Stimulated activated CD4-positive, alpha-beta T cell treated with anti-CD3 and anti-CD28 coated beads, Interleukin-1b, Interleukin-23, amount 100 ng/mL, for 4 hours (primary cell): ENCODE data around the gene PSMB1.
"Not testable (repeated sequence)": the region's sequence is repeated elsewhere in the genome, so short reads cannot be mapped to it uniquely, and the experiment has no call there.

Experiments used
- DNase-seq, 2 donors: peaks; one replicate each; pipeline ENCODE4 v3.0.0-alpha.2; 2020; ENCODE audit warnings: low read depth in 2 of 2

PSMB1 gene

DNA sequence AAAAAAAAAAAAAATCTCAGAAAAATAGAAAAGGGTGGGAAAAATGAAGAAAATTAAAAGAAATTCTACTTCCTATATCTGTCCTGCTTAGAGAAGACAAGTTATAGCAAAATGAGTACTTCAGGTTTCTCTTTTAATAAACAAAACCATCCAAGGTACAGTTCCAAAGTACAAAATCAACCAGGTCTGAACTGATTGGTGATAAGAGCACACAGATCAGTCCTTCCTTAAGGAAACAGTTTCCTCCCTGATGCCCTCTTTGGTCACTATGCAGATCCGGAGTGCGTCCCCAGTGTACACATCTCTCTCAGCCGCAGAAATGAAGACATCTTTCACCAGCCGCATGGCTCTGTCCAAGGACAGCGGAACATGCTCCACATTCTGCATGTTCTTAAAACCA is 18.1 kb downstream of the PSMB1 start:
- DNase-seq: no peak

DNA sequence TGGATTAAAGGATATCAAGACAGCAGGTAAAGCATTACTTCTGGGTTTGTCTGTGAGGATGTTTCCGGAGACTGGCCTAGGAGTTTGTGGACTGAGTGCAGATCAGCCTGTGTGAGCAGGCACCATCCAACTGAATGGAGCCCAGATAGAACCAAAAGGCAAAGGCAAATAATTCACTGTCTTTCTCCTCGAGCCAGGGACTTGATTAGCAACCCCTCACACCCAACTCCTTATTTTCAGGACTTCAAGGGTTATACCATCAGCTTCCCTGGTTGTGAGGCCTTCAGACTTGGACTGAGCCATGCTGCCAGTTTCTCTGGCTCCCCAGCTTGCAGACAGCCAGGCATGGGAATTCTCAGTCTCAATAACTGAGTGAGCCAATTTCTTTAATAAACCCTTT is 19.3 kb downstream of the PSMB1 start:
- DNase-seq: no peak

DNA sequence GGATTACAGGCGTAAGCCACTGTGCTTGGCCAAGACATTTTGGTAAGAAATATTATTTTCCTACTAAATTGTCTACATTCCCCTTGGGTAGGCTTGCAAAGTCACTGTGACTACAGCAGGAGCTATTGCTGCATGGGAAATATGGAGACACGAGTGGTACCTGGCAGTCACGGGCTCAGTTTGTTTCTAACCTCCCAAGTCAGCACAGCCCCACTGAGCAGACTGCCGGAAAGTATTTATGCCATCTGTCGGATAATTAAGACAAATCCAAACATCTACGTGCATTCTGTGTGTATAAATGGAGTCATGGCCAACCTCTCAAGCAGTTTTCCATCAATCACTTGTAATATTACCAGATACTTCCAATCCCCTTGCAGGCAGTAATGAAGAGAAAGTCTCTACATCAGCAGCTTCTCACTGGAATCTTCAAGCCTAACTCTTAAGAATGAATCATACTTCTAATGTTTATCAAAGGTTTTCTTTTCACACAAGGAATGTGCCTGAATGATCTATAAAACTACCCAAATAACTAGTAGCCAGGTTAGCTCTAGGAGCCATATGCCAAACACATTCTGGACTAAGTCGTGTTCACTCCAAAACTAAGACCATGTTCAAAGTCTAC is 20.1 kb downstream of the PSMB1 start:
- DNase-seq: no peak

GRCh38 chr6:170529839-170530469 is 23.2 kb downstream of the PSMB1 start:
- peak; percentile 52 to 54 for DNase-seq

- DNase-seq: not testable (repeated sequence)
Measured at GRCh38 chr6:170527995-170528394, 25.1 kb downstream of the PSMB1 start.

DNA sequence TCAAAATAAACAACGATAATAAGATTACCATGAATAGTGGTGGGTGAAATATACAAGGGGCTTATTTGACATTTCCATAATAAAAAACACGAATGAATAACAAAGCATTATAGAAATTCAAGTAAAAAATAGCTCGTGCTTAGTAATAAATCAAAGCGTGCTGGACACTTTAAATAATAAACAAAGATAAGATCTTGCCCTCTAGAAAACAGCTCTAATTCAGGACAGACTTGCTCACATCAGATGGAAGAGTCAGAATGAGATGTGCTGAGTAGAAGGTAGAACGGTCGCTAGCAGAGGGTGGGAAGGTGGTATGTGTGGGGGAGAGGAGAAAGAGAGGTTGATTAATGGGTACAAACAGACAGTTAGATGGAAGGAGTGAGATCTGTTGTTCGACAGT is 27.3 kb downstream of the PSMB1 start:
- no peak for DNase-seq

DNA sequence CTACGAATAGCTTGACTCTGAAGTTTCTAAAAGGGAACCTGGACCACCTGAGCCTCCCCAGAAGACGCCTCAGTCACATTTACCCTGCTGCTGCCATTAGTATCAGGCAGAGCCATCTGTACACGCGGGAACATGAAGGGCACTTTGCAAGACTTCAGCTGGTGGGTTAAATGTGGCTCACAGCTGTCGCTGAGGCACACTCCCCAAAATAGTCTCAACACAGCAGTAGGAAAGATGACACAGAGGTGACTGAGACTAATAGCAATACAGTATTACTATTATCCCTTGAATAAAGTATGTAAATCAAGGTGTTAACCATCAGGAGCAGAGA is 29.0 kb downstream of the PSMB1 start:
- no peak for DNase-seq

- no peak for DNase-seq
Measured at GRCh38 chr6:170523256-170524171, 29.6 kb downstream of the PSMB1 start.

DNA sequence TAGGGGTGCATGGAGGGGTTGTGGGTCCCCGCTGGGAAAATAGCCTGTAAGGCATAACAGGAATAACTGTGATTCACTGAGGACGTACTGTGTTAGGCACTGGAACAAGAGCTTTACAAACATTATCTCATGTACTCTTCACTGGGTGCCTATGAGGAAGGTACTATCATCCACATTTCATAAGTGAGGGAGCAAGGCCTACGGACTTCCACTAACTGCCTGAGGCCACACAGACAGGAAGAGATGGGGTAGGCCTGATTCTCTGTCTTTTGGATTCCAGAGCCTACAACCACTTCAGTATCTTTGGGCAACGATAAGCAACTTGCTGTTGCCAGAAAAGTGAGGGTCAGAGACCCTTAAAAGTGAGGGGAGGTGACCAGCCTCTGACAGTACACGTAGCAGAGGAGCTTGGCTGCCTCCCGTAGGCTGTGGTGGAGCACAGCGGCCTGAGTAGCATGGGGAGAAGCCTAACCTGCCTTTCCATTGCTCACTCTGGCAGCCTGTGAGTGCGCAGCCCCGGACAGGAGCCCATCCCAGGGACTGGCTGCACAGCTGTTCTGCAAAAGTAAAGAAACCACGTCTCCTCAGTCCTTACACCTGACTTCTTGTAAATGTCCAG is 30.4 kb downstream of the PSMB1 start:
- no peak for DNase-seq

GRCh38 chr6:170516783-170517616 is 36.1 kb downstream of the PSMB1 start:
- peak; percentile 7 to 12 for DNase-seq

DNA sequence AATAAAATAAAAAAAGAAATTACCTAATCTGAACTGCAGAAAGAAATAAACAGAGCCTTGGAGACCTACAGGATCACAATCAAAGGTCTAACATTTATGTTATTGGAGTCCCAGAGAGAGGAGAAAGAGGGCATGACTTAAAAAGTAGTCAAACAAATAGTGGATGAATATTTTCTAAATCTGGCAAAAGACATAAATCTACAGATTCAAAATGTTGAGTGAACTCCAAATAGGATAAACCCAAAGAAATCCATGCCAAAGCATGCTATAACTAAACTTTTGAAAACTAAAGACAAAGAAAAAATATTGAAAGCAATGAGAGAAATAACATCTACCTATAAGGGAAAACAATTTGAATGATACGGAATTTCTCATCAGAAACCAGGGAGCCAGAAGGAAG is 38.2 kb downstream of the PSMB1 start:
- DNase-seq: no peak

GRCh38 chr6:170512249-170512648 is 40.9 kb downstream of the PSMB1 start:
- DNase-seq: no peak

DNA sequence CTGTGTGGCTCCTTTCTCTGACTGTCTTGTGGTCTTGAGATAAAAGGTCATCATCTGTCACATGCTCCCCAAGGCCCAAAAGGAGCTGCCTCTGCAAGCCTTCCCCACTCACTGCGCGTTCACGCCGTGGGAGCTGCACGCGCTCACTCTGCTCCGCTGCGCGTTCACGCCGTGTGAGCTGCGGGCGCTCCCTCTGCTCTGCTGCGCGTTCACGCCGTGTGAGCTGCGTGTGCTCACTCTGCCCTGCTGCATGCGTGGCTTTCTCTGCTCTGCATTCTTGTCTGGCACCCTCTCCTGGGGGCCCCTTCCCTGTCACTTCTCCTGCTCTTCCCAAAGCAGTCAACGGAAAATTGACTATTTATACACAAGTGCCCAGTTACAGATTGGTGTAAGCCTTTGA is 42.5 kb downstream of the PSMB1 start:
- DNase-seq: no peak

DNA sequence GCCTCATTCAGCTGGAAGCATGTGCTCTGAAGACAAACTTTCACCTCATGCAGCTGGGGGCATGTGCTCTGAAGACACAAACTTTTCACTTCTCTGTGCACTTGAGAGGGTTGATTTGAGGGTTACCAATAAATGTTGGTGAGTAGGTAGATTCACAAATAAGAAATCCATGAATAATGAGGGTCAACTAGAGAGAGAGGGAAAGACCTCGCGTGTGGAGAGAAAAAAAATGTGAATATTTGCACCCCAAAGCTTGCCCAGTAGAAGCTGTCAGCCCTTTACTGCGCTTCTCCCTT is 43.4 kb downstream of the PSMB1 start:
- DNase-seq: no peak

DNA sequence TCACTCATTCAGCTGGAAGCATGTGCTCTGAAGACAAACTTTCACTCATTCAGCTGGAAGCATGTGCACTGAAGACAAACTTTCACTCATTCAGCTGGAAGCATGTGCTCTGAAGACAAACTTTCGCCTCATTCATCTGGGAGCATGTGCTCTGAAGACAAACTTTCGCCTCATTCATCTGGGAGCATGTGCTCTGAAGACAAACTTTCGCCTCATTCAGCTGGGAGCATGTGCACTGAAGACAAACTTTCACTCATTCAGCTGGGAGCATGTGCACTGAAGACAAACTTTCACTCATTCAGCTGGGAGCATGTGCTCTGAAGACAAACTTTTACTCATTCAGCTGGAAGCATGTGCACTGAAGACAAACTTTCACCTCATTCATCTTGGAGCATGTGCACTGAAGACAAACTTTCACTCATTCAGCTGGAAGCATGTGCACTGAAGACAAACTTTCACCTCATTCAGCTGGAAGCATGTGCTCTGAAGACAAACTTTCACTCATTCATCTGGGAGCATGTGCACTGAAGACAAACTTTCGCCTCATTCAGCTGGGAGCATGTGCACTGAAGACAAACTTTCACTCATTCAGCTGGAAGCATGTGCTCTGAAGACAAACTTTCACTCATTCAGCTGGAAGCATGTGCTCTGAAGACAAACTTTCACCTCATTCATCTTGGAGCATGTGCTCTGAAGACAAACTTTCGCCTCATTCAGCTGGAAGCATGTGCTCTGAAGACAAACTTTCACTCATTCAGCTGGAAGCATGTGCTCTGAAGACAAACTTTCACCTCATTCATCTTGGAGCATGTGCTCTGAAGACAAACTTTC is 44.0 kb downstream of the PSMB1 start:
- DNase-seq: not testable (repeated sequence)

DNA sequence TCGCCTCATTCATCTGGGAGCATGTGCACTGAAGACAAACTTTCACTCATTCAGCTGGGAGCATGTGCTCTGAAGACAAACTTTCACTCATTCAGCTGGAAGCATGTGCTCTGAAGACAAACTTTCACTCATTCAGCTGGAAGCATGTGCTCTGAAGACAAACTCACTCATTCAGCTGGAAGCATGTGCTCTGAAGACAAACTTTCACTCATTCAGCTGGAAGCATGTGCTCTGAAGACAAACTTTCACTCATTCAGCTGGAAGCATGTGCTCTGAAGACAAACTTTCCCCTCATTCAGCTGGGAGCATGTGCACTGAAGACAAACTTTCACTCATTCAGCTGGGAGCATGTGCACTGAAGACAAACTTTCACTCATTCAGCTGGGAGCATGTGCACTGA is 44.8 kb downstream of the PSMB1 start:
- DNase-seq: not testable (repeated sequence)

DNA sequence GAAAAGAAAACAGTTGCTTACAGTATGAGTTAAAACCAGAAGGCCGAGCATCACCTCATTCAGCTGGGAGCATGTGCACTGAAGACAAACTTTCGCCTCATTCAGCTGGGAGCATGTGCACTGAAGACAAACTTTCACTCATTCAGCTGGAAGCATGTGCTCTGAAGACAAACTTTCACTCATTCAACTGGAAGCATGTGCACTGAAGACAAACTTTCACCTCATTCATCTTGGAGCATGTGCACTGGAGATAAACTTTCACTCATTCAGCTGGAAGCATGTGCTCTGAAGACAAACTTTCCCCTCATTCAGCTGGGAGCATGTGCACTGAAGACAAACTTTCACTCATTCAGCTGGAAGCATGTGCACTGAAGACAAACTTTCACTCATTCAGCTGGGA is 45.4 kb downstream of the PSMB1 start:
- DNase-seq: not testable (repeated sequence)

DNA sequence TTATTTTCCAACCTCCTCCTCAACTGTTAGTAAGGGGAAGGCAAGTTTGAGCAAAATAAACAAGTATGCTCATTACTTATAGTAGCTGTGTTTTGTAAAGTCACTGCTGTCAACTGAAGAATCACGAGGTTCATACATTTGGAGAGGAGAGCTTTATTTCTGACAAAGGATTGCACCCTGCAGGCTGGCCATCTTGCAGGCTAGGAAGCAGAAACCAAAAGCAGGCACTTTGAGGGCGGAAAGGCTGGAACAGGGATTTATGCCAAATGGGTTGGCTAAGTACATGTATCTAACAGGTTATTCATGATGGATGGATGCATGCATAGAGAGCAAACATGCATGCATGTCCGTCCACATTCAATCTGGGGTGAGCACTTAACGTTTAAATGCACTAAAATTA is 46.7 kb downstream of the PSMB1 start:
- DNase-seq: no peak

GRCh38 chr6:170505306-170505705 is 47.8 kb downstream of the PSMB1 start:
- no peak for DNase-seq

DNA sequence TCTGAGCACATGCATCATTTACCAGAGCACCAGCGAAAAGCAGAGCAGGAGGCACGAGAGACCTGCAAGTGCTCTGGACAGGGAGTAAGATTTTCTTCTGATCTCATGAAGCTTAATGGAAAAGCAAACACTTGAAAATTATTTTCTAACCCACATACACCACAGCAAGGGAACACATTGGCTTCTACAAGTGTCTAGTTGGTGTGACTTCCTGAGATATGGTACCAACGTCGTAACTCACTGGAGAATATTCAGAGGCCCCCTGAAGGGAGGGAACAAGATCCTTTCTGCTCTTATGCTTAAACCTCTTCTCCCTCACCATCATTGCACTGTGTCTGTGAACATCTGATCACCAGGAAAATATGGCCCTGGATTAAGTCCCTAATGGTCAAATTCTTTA is 48.6 kb downstream of the PSMB1 start:
- DNase-seq: no peak

- no peak for DNase-seq
Measured at GRCh38 chr6:170503414-170503761, 49.7 kb downstream of the PSMB1 start.
